ENCODE results near the gene GALNT18. TPM values are rescaled to one million over a fixed set of nuclear protein-coding genes. Genes with fewer than 3 reads are reported as not detected.

Gene GALNT18
- total RNA-seq, 1 donor from 2014 or later, result 2.1 TPM

DNA sequence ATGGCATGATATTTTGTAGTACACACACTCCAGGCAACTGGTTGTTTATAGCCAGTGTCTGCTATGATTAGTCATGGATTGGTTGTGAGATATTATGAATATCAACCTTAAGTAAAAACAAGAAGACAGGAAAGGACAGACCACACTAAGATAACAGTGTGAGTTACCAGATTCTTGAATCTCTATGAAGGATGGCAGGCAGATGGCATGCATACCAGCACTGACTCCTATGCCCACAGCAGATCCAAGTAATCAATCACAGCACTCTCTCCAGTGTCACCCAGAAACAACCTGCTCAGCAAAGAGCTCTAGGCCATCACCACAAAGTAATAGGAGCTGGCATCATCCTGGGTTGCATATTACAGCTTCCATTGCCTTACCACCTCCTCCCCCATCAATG, 116.6 kb downstream of the GALNT18 start:
- Mint-ChIP-seq H3K27ac (no peak overlapping the region), H3K4me3 (ENCODE audit: low read depth) (no peak overlapping the region), H3K4me1 (ENCODE audit: low read depth) (peaks cover 21% of the 10 kb centered on the region), H3K9me3 (ENCODE audit: low read depth) (no peaks in the 10 kb centered on the region), H3K36me3 (ENCODE audit: insufficient read depth) (no peaks in the 10 kb centered on the region), H3K27me3 (no peaks in the 10 kb centered on the region)
- no peak for DNase-seq (ENCODE audit: low spot score, unreplicated experiment)
- TF ChIP-seq, protein P1, sequence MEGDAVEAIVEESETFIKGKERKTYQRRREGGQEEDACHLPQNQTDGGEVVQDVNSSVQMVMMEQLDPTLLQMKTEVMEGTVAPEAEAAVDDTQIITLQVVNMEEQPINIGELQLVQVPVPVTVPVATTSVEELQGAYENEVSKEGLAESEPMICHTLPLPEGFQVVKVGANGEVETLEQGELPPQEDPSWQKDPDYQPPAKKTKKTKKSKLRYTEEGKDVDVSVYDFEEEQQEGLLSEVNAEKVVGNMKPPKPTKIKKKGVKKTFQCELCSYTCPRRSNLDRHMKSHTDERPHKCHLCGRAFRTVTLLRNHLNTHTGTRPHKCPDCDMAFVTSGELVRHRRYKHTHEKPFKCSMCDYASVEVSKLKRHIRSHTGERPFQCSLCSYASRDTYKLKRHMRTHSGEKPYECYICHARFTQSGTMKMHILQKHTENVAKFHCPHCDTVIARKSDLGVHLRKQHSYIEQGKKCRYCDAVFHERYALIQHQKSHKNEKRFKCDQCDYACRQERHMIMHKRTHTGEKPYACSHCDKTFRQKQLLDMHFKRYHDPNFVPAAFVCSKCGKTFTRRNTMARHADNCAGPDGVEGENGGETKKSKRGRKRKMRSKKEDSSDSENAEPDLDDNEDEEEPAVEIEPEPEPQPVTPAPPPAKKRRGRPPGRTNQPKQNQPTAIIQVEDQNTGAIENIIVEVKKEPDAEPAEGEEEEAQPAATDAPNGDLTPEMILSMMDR (IDR thresholded peaks at IDR 0.05; ENCODE audit: unreplicated experiment), result no peak

DNA sequence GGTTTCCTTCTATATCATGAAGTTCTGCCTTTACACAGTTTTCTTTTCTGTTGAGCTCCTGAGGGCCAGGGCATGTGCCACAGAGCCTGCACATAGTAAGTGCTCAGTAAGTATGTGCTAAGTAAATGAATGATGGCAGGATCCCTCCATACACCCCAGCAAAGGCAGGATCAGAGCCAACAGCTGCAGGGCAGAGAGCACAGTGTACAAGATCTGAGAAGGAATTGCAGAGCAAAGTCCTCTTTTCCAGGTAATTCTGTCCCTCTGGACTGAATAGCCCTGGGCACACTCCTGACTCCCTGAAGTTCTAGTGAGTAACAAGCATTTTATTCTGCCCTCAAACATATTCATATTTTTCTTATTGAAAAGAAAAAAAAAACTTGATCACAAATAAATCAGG, 117.7 kb downstream of the GALNT18 start:
- Mint-ChIP-seq H3K4me3 (ENCODE audit: low read depth) (no peak overlapping the region), H3K4me1 (ENCODE audit: low read depth) (peaks cover 21% of the 10 kb centered on the region), H3K27me3 (peaks cover 3% of the 10 kb centered on the region), H3K27ac (no peak overlapping the region), H3K36me3 (ENCODE audit: insufficient read depth) (no peaks in the 10 kb centered on the region), H3K9me3 (ENCODE audit: low read depth) (no peaks in the 10 kb centered on the region)
- DNase-seq (ENCODE audit: low spot score, unreplicated experiment), result no peak
- TF ChIP-seq, protein P1 (IDR thresholded peaks at IDR 0.05; ENCODE audit: unreplicated experiment), result no peak

DNA sequence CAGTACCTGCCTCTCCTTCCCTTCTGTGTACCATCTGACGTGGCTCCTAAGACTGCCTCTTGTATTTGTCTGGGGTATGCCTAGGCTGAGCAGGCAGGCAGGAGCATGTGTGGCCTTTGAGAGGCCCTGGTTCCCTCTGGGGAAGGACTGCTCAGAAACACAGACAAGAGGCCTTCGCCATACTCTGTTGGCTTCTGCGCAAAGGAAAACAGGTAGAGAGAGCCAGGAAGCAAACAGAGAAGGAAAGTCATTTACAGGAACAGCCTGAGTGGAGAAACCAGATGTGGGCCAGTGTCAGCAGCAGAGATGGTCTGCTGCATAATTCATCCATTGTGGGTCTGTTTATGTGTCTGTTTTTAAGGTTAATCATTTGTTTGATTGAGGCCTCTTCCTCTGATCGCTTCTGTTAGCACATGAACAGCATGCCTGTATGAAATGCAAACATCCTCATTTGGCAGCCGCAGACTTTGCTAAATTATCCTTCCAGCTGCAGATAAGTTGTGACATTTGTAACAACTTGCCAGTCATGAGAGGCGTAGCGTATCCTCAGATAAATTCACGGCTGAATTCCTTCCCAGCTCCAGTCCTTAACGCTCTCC, 119.4 kb downstream of the GALNT18 start:
- Mint-ChIP-seq H3K9me3 (ENCODE audit: low read depth) (no peaks in the 10 kb centered on the region), H3K4me1 (ENCODE audit: low read depth) (peaks cover 21% of the 10 kb centered on the region), H3K27ac (peak overlapping the region; percentile 48), H3K27me3 (peaks cover 3% of the 10 kb centered on the region), H3K36me3 (ENCODE audit: insufficient read depth) (no peaks in the 10 kb centered on the region), H3K4me3 (ENCODE audit: low read depth) (peak overlapping the region; percentile 20)
- no peak for DNase-seq (ENCODE audit: low spot score, unreplicated experiment)
- TF ChIP-seq, protein P1 (IDR thresholded peaks at IDR 0.05; ENCODE audit: unreplicated experiment), result no peak

DNA sequence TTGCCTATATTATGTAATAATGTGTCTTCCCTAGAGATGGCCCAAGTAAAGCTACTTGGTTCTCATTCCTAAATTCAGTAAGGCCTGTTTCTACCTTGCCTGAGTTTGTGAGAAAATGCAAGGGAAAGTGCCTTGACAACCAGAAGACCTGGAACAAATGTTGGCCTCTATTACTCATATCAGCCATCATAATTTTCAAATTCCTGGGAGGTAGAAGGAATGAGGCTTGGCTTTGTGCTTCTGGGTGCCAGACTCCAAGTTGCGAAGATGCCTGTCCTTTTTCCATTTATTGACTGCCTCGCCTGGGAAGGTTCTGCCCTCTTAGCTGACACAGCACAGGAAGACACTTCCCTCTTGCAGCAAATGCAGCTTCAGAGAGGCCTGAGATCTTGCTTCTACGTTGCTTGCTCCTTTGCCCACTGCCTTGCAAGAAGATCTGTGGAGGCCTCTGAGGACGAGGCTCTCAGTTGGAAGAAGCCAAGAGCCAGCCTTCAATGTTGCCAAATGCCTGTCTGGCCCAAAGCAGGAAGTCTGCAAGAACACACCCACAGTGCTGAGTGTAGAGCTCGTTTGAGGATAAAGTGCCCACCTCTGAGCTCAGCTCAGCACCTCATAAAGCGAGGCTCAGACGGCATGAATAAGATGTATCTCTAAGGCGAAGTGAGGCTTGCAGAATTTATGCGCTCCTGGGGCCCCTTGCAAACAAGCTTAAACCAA, 120.1 kb downstream of the GALNT18 start:
- H3K36me3 Mint-ChIP-seq (ENCODE audit: insufficient read depth), result no peaks in the 10 kb centered on the region
- H3K27ac Mint-ChIP-seq, result no peak overlapping the region
- H3K9me3 Mint-ChIP-seq (ENCODE audit: low read depth), result no peaks in the 10 kb centered on the region
- H3K4me3 Mint-ChIP-seq (ENCODE audit: low read depth), result no peak overlapping the region
- DNase-seq (ENCODE audit: low spot score, unreplicated experiment), result no peak
- H3K27me3 Mint-ChIP-seq, result peaks cover 3% of the 10 kb centered on the region
- TF ChIP-seq, protein P1 (IDR thresholded peaks at IDR 0.05; ENCODE audit: unreplicated experiment), result no peak
- peaks cover 21% of the 10 kb centered on the region for H3K4me1 Mint-ChIP-seq (ENCODE audit: low read depth)

DNA sequence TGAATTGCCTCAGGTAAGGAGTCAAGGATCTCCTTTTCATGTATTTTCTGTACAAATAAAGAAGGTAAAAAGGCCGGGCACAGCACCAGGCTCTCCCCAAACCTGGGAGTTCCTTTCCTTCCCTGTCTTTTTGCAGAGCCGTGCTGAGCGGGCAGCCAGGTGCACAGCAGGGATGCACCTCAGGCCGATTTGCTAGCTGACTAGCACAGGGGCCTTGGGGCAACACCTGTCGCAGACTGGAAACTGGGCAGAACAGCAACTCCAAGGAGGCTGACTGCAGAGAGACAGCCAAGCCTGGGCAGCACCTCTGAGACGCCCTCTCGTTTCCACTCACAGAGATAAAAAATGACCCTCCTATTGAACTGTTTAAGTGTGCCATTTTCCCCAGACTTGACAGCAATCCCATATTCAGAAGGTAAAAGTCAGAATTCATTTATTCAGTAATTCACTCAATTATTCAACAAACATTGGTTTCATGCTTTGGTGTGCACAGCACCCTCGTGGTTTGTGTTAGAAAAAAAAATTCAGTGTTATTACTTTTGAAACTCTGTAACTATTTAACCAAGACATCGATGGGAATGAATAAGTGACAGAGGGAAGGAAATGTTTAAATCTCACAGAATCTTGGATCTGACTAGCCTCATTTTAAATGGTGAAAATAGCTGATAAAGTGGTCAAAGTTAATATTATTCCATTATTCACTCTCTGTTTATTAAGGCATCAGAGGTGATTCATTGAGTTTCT, 120.9 kb downstream of the GALNT18 start:
- no peak overlapping the region for H3K4me3 Mint-ChIP-seq (ENCODE audit: low read depth)
- H3K36me3 Mint-ChIP-seq (ENCODE audit: insufficient read depth), result no peaks in the 10 kb centered on the region
- no peaks in the 10 kb centered on the region for H3K9me3 Mint-ChIP-seq (ENCODE audit: low read depth)
- no peak for DNase-seq (ENCODE audit: low spot score, unreplicated experiment)
- peaks cover 21% of the 10 kb centered on the region for H3K4me1 Mint-ChIP-seq (ENCODE audit: low read depth)
- no peak overlapping the region for H3K27ac Mint-ChIP-seq
- TF ChIP-seq, protein P1 (IDR thresholded peaks at IDR 0.05; ENCODE audit: unreplicated experiment), result no peak
- H3K27me3 Mint-ChIP-seq, result peaks cover 3% of the 10 kb centered on the region

Measured in progenitor cell of endocrine pancreas (in vitro differentiated cells).